Pancreas (tissue), 10 donors: ENCODE results near the gene TMED7. TPM values are rescaled to one million over a fixed set of nuclear protein-coding genes. Genes with fewer than 3 reads are reported as not detected.

Experiments used
- ATAC-seq, 4 donors: fragments of 200-7000 bp; cut with Tn5 transposase; one replicate each; pipeline versions ENCODE4 v1.8.0 to v1.9.1; 2020; ENCODE audit warnings: mild to moderate bottlenecking in 4 of 4, moderate library complexity in 4 of 4
- DNase-seq, 6 donors: peaks; one replicate each; pipeline ENCODE4 v3.0.0-alpha.2; 2020
- FAIRE-seq: peaks from 2 replicates; lab custom pipeline; 2012; peaks lifted over from hg19 to GRCh38; lab: Jason Lieb, UNC
- H3K27ac ChIP-seq, 4 donors: fragments of 200-600 bp; sonication (generic); 1 replicate in 3 of 4; 2 replicates in 1 of 4; pipeline versions ENCODE4 v1.5.0 to v1.8.0; 2020
- H3K27me3 ChIP-seq, 4 donors: fragments of 200-600 bp; one replicate each; pipeline ENCODE4 v1.8.0; 2021
- H3K36me3 ChIP-seq, 3 donors: fragments of 200-600 bp; sonication (generic) in 1 of 3; one replicate each; pipeline versions ENCODE4 v1.5.0 to v1.8.0; 2020 to 2021
- H3K4me1 ChIP-seq, 3 donors: fragments of 200-600 bp; one replicate each; pipeline ENCODE4 v1.8.0; 2021
- H3K4me3 ChIP-seq, 4 donors: fragments of 200-600 bp; sonication (generic) in 2 of 4; one replicate each; pipeline versions ENCODE4 v1.5.0 to v1.8.0; 2020 to 2021
- H3K9me3 ChIP-seq, 4 donors: fragments of 200-600 bp; one replicate each; pipeline ENCODE4 v1.8.0; 2021
- WGBS, 2 donors: extraction: QIAGEN DNeasy Blood & Tissue Kit; methylation state at CpG; one replicate each; pipeline ENCODE4 v1.1.7; 2013; 5-methylcytosine and 5-hydroxymethylcytosine counted together
- intact Hi-C, 3 donors: fragments of 100-400 bp; cut with DNase I; formaldehyde crosslinking; loops; one replicate each; pipeline versions ENCODE4 v1.11.1 to v1.14.2; 2022
- polyA plus RNA-seq, 2 donors: library from polyadenylated mRNA; stranded (reverse); fragments of 200-250 nt; gene quantifications; one replicate each; pipeline ENCODE4 v1.2.3, GENCODE V29; 2013
- total RNA-seq, 6 donors: library from RNA; stranded (reverse); fragmentation: NEBNext Ultra II Directional in 4 of 6; extraction: Animal tissue kit (Norgen Biotek cat#: 25700) in 4 of 6; gene quantifications; one replicate each; pipeline versions ENCODE4 v1.2.1 to v1.2.4, GENCODE V29; 2021 to 2023
- TF ChIP-seq, protein P1 (sequence below), 4 donors: fragments of 200-600 bp; sonication (generic) in 3 of 4; IDR thresholded peaks; one replicate each; pipeline versions ENCODE4 v1.5.0 to v1.8.0; 2021; ENCODE audit warnings: antibody characterized with exemption in 4 of 4
- donor health status: healthy with polysubstance abuse.
- donor health status: DM: no; HTN: no; CAD: no; lungs with moderate emphysema.
- donor health status: DM: no; HTN: no; CAD: no.
- donor health status: control.
- donor health status: control.
- donor health status: Bipolar disorder and iron deficiency.
- donor health status: DM: yes; HTN: yes; CAD: no.
- donor health status: DM: no; HTN: no; CAD: no.
- donor health status: DM: no; HTN: no; CAD: no.
- donor health status: DM: yes; HTN: yes; CAD: no.

Gene TMED7
- total and polyA plus RNA-seq, 8 donors: 8.2 to 71.3 (median 51.2) TPM

DNA sequence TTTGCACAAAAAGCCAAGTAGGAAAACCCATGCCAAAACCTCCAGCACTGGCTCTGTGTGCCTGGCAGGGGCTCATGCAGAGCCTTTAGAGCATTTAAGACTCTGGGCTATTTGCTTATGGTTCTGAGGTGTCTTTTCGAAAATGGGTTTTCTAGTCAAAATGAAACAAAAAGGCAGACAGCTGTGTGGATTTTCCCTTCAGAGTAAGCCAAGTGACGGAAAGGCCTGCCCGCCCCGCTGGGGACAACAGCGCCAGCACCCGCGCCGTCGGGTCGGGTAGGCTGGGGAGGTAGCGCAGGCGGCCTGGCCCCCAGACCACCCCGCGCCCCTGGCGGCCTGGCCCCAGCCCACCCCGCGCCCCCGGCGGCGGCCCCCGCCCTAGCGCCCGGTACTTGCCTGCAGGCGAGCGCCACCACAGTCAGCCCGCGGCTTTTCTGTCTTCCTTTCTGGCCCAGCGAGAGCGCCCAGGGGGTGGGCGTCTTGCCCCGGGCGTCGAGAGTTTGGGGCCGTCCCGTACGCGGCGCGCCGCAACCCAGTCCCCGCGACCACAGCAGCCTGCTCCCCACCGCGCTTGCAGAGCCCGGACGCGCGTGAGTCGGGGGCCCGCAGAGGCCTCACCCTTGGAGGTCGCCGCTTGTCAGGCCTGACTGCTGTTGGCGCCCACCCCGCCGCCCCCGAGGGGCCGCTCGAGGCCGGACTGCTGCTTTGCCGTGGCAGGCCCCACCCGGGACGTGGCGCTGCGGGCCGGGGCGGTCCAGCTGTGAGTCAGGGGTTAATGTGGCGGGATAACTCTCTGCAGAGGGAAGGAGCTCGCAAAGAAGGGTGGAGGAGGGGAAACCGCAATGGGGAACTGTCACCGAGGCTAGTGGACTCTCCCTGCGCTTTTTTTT is 23.9 kb downstream of the TMED7 start, which contains the start of gene TICAM2:
TSS of gene TICAM2 (minus strand) at position 779 of the 890 bp plus-strand sequence. CDS start 21,223 bp downstream, outside the sequence.
- TF ChIP-seq, protein P1, sequence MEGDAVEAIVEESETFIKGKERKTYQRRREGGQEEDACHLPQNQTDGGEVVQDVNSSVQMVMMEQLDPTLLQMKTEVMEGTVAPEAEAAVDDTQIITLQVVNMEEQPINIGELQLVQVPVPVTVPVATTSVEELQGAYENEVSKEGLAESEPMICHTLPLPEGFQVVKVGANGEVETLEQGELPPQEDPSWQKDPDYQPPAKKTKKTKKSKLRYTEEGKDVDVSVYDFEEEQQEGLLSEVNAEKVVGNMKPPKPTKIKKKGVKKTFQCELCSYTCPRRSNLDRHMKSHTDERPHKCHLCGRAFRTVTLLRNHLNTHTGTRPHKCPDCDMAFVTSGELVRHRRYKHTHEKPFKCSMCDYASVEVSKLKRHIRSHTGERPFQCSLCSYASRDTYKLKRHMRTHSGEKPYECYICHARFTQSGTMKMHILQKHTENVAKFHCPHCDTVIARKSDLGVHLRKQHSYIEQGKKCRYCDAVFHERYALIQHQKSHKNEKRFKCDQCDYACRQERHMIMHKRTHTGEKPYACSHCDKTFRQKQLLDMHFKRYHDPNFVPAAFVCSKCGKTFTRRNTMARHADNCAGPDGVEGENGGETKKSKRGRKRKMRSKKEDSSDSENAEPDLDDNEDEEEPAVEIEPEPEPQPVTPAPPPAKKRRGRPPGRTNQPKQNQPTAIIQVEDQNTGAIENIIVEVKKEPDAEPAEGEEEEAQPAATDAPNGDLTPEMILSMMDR (IDR thresholded peaks at IDR 0.05): peak in 2 of 4 donors; percentile 11 to 16
- no peaks in the 10 kb centered on the region for H3K27me3 ChIP-seq
- peak within 1 kb of the TSS; percentile 60 to 89 (median 78) for H3K4me3 ChIP-seq
- peak within 1 kb of the TSS; percentile 67 to 93 (median 88) for H3K27ac ChIP-seq
- WGBS, 2 donors: 0% methylated on average over 39 to 71 of the region's 71 CpGs
- H3K36me3 ChIP-seq: no peaks in the 10 kb centered on the region
- H3K9me3 ChIP-seq: no peaks in the 10 kb centered on the region
- H3K4me1 ChIP-seq: peaks cover 0 to 7% (median 0%) of the 10 kb centered on the region in 3 donors
- ATAC-seq (peak; percentile 79 to 91 (median 84)), DNase-seq (peak; percentile 51 to 85 (median 73)), FAIRE-seq (no peak)
- intact Hi-C loops: no loop called here

DNA sequence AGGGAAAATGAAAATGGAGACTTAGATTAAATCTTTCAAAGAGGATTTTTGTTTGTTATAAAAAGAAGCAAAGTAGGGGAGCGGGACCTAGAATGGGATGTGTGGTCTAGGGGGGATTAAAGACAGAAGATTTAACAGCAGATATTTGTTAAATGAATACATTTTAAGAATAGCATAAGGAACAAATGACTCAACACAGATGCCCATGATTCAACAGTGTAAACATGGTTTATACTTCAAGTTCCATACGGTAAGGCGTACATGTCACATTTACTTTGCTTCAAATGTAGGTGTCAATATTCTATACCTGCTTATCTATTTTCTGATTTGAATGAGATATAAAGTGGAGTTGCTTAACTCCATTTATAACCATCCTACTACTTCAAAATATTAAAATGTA is 25.1 kb downstream of the TMED7 start:
- H3K27me3 ChIP-seq: no peaks in the 10 kb centered on the region
- FAIRE-seq: no peak
- WGBS, 2 donors: 83 to 86% methylated on average over 3 of the region's 3 CpGs
- H3K27ac ChIP-seq: no peak overlapping the region
- intact Hi-C loops: no loop called here
- peaks cover 0 to 7% (median 0%) of the 10 kb centered on the region in 3 donors for H3K4me1 ChIP-seq
- no peak for DNase-seq
- TF ChIP-seq, protein P1 (IDR thresholded peaks at IDR 0.05): no peak
- H3K36me3 ChIP-seq: no peaks in the 10 kb centered on the region
- no peaks in the 10 kb centered on the region for H3K9me3 ChIP-seq
- H3K4me3 ChIP-seq: peak overlapping the region in 1 of 4 donors; percentile 89
- ATAC-seq: no peak

DNA sequence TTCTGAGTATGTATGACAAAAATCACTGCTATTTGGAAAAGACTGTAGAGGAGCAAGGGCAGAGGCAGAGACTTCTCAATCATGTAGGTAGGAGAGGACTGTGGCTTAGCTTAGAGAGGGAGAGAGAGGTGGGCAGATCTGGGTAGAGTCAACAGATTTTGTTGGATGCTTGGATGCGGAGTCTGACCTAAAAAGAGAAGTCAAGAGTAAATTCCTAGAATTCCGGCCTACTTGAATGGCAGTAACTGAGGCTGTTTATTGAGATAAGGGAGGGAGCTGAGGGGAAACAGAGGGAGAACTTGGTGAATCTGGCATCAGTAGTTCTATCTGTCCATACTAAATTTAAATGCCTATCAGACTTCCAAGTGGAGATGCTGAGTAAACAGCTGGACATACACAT is 25.9 kb downstream of the TMED7 start:
- WGBS, 2 donors: 71 to 77% methylated on average over 2 of the region's 2 CpGs
- intact Hi-C loops: no loop called here
- FAIRE-seq: no peak
- H3K4me1 ChIP-seq: peaks cover 0 to 7% (median 0%) of the 10 kb centered on the region in 3 donors
- TF ChIP-seq, protein P1 (IDR thresholded peaks at IDR 0.05): no peak
- no peak overlapping the region for H3K27ac ChIP-seq
- no peak for DNase-seq
- no peak for ATAC-seq
- H3K9me3 ChIP-seq: no peaks in the 10 kb centered on the region
- H3K4me3 ChIP-seq: no peak overlapping the region
- H3K27me3 ChIP-seq: no peaks in the 10 kb centered on the region
- H3K36me3 ChIP-seq: no peaks in the 10 kb centered on the region

DNA sequence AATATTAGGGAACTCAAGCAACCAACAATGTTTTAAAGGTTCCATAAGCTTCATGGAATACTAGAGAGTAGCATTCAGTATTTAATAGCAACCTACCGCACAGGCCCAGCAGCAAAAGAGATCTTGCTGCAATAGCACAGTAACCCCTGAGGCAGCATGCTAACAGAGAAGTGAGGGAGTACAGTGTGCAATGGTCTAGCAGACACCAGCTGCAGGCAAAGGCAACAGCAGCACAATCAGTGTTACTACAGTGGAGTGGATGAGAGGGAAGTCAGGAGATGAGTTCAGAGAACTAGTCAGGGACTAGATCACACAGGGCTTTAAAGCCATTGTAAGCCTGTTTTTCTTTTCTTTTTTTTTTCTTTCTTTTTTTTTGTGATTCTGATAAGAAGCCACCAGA is 26.3 kb downstream of the TMED7 start:
- ATAC-seq: peak in 3 of 4 donors; percentile 6 to 52 (median 33)
- Histone ChIP-seq H3K4me3 (no peak overlapping the region), H3K4me1 (peaks cover 0 to 7% (median 0%) of the 10 kb centered on the region in 3 donors), H3K27me3 (no peaks in the 10 kb centered on the region), H3K27ac (no peak overlapping the region), H3K36me3 (no peaks in the 10 kb centered on the region), H3K9me3 (no peaks in the 10 kb centered on the region)
- intact Hi-C loops: no loop called here
- TF ChIP-seq, protein P1 (IDR thresholded peaks at IDR 0.05): no peak
- WGBS, 2 donors: 76 to 81% methylated on average over 1 of the region's 1 CpG
- no peak for DNase-seq
- no peak for FAIRE-seq
